Ishikawa (cell line): ENCODE data around the gene FSTL4.

Experiments used
- CEBPB ChIP-seq: IDR thresholded peaks from 2 replicates; pipeline ENCODE4 v1.6.1; 2012
- CREB1 ChIP-seq: IDR thresholded peaks from 2 replicates; pipeline ENCODE4 v1.6.1; 2012; ENCODE audit warnings: low read depth
- EGR1 ChIP-seq: IDR thresholded peaks from 2 replicates; pipeline ENCODE4 v1.6.1; 2012
- EP300 ChIP-seq: IDR thresholded peaks from 2 replicates; pipeline ENCODE4 v1.6.1; 2012; ENCODE audit warnings: borderline replicate concordance
- FOXM1 ChIP-seq: IDR thresholded peaks from 2 replicates; pipeline ENCODE4 v1.6.1; 2012; ENCODE audit warnings: low read depth, borderline replicate concordance
- NFIC ChIP-seq: IDR thresholded peaks from 2 replicates; pipeline ENCODE4 v1.6.1; 2012
- RAD21 ChIP-seq: IDR thresholded peaks from 2 replicates; pipeline ENCODE4 v1.6.1; 2012; ENCODE audit warnings: low read depth
- TAF1 ChIP-seq: IDR thresholded peaks from 2 replicates; pipeline ENCODE4 v1.6.1; 2012; ENCODE audit warnings: low read depth, mild to moderate bottlenecking
- TCF12 ChIP-seq: IDR thresholded peaks from 2 replicates; pipeline ENCODE4 v1.6.1; 2012; ENCODE audit warnings: low read depth
- TEAD4 ChIP-seq: IDR thresholded peaks from 2 replicates; pipeline ENCODE4 v1.6.1; 2012
- YY1 ChIP-seq: IDR thresholded peaks from 2 replicates; pipeline ENCODE4 v1.6.1; 2012; ENCODE audit warnings: low read depth
- ZBTB7A ChIP-seq: IDR thresholded peaks from 2 replicates; pipeline ENCODE4 v1.6.1; 2012; ENCODE audit warnings: low read depth
- TF ChIP-seq, protein P1 (sequence below): IDR thresholded peaks from 2 replicates; pipeline ENCODE4 v1.6.1; 2012; ENCODE audit warnings: low read depth, mild to moderate bottlenecking
- TF ChIP-seq, protein P2 (sequence below): IDR thresholded peaks from 2 replicates; pipeline ENCODE4 v1.6.1; 2012
- TF ChIP-seq, protein P3 (sequence below): IDR thresholded peaks from 2 replicates; pipeline ENCODE4 v1.6.1; 2012

The FSTL4 gene

DNA sequence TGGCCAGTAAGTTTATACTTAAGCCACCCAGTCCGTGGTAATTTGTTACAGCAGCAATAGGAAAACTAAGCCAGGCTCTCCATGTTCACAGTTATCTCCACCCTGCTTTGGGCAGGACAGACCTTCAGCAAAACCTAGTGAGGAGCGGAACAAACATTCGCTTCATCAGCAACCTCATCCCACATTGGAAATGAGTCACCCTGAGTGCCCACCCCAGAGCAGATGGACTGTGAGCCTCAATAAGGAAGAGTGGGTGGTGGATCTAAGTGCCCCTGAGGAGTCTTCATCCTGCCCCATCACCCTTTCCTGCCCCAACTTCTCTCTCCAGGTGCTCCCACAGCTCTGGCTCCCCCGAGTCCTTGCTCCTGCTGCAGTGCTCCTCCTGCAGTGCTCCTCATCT is 78.8 kb downstream of the FSTL4 start:
- TF ChIP-seq TCF12 (no peak), FOXM1 (no peak), YY1 (no peak), RAD21 (no peak), TEAD4 (no peak), EP300 (no peak), EGR1 (no peak), CREB1 (no peak)
- TF ChIP-seq, protein P1, sequence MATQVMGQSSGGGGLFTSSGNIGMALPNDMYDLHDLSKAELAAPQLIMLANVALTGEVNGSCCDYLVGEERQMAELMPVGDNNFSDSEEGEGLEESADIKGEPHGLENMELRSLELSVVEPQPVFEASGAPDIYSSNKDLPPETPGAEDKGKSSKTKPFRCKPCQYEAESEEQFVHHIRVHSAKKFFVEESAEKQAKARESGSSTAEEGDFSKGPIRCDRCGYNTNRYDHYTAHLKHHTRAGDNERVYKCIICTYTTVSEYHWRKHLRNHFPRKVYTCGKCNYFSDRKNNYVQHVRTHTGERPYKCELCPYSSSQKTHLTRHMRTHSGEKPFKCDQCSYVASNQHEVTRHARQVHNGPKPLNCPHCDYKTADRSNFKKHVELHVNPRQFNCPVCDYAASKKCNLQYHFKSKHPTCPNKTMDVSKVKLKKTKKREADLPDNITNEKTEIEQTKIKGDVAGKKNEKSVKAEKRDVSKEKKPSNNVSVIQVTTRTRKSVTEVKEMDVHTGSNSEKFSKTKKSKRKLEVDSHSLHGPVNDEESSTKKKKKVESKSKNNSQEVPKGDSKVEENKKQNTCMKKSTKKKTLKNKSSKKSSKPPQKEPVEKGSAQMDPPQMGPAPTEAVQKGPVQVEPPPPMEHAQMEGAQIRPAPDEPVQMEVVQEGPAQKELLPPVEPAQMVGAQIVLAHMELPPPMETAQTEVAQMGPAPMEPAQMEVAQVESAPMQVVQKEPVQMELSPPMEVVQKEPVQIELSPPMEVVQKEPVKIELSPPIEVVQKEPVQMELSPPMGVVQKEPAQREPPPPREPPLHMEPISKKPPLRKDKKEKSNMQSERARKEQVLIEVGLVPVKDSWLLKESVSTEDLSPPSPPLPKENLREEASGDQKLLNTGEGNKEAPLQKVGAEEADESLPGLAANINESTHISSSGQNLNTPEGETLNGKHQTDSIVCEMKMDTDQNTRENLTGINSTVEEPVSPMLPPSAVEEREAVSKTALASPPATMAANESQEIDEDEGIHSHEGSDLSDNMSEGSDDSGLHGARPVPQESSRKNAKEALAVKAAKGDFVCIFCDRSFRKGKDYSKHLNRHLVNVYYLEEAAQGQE, result no peak
- TF ChIP-seq, protein P2, sequence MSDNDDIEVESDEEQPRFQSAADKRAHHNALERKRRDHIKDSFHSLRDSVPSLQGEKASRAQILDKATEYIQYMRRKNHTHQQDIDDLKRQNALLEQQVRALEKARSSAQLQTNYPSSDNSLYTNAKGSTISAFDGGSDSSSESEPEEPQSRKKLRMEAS, result no peak

DNA sequence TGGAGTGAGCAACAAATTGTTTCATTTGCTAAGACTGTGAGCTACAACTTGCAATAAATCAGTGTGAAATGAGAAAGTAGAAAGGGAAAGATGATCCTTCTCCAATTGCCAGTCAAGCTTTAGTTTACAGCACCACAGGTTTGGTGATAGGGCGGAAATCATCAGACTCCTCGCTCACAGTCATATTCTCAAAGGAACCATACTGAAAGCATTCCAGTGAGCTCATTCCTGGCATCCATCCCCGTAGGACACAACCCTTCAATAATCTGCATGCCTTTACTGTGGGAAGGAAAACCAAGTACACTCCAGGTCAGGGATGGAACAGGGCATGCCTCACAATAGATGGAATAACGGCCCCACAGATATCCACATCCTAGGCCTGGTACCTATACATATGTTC is 80.7 kb downstream of the FSTL4 start:
- TF ChIP-seq EP300 (no peak), NFIC (no peak), CREB1 (no peak), YY1 (no peak), CEBPB (no peak), ZBTB7A (no peak), TEAD4 (no peak), TAF1 (no peak), RAD21 (no peak), EGR1 (no peak), TCF12 (no peak), FOXM1 (no peak)
- TF ChIP-seq, protein P3, sequence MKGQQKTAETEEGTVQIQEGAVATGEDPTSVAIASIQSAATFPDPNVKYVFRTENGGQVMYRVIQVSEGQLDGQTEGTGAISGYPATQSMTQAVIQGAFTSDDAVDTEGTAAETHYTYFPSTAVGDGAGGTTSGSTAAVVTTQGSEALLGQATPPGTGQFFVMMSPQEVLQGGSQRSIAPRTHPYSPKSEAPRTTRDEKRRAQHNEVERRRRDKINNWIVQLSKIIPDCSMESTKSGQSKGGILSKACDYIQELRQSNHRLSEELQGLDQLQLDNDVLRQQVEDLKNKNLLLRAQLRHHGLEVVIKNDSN, result no peak
- TF ChIP-seq, protein P1, result no peak
- TF ChIP-seq, protein P2, result no peak

DNA sequence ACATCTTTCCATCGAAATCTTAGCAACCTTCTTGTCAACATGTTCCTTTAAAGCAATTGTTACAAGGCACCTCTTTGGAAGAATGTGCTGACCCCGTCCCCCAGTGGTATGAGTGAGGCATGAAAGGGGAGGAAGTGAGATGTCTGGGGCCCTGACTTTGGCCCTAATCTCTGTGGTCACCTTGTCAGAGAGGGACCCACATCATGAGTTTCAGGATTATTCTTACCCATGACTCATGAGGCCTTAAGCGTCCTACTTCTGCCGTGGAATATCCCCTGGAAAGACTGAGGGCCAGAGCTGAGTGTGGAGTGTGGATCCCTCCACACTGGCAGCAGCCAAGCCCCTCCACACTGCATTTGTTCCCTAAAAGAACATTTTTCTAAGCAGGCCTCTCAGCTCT is 81.2 kb downstream of the FSTL4 start:
- TF ChIP-seq, protein P1, result no peak
- TF ChIP-seq FOXM1, result no peak
- TF ChIP-seq, protein P3, result no peak
- no peak for TF ChIP-seq CEBPB
- TF ChIP-seq YY1, result no peak
- TF ChIP-seq, protein P2, result no peak
- TF ChIP-seq CREB1, result no peak
- no peak for TF ChIP-seq TEAD4
- no peak for TF ChIP-seq EP300
- no peak for TF ChIP-seq ZBTB7A
- TF ChIP-seq NFIC, result no peak
- no peak for TF ChIP-seq TCF12
- TF ChIP-seq RAD21, result no peak
- TF ChIP-seq TAF1, result no peak
- TF ChIP-seq EGR1, result no peak

DNA sequence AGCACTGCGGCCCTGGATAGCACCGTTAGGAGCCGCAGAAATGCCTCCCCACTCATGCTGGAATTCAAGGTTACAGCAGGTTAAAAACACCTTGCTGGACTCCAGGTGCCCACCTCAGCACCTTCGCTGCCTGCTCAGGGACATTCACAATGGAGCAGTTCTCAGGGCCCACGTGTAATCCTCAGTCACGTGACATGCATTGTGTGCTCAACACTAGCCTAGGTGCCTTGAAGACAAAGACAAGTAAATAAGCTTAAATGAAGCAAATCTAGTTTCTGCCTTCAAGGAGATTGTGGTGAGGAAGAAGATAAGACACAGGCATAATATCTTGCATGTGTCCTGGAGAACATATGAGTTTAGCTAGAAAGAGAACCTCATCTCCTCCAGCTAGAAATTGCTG is 82.1 kb downstream of the FSTL4 start:
- TF ChIP-seq RAD21, result no peak
- no peak for TF ChIP-seq NFIC
- TF ChIP-seq, protein P2, result no peak
- TF ChIP-seq TEAD4, result no peak
- TF ChIP-seq TAF1, result no peak
- TF ChIP-seq EP300, result no peak
- no peak for TF ChIP-seq ZBTB7A
- no peak for TF ChIP-seq FOXM1

DNA sequence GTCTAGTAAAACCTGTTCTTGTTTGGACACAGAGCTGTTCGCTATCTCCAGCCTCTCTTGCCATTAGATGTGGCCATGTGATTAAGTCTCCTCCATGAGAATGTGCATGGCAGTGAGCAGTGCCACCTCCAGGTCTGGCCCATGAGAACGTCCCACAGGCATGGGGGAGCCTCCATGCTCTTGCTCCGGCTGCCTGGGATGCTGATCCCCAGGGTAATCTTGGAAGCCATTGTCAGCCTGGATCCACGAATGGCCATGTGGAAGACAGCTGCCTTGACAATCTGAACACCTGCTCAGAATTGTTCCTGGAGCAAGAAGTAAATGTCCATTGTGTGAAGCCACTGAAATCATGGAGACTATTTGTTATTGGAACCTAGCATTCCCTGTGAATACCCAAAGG is 83.5 kb downstream of the FSTL4 start:
- no peak for TF ChIP-seq CEBPB
- TF ChIP-seq TCF12, result no peak
- TF ChIP-seq EGR1, result no peak
- TF ChIP-seq RAD21, result no peak
- no peak for TF ChIP-seq EP300
- TF ChIP-seq, protein P2, result no peak
- no peak for TF ChIP-seq TAF1
- TF ChIP-seq, protein P1, result no peak
- no peak for TF ChIP-seq YY1
- TF ChIP-seq NFIC, result no peak
- TF ChIP-seq FOXM1, result no peak
- no peak for TF ChIP-seq ZBTB7A
- no peak for TF ChIP-seq CREB1
- TF ChIP-seq, protein P3, result no peak
- TF ChIP-seq TEAD4, result no peak
